Chondrocyte (in vitro differentiated cells): ENCODE data around the gene PFDN1. TPM values are rescaled to one million over a fixed set of nuclear protein-coding genes. Genes with fewer than 3 reads are reported as not detected.

Source experiments
- DNase-seq: peaks from one replicate; pipeline ENCODE4 v3.0.0; 2021; ENCODE audit warnings: mixed read lengths, low spot score
- H3K27ac Mint-ChIP-seq: one replicate; pipeline ENCODE4 v1.8.0; 2021; ENCODE audit warnings: mild to moderate bottlenecking, moderate library complexity, mixed read lengths; ENCODE audit not compliant: unreplicated experiment
- H3K27me3 Mint-ChIP-seq: 2 replicates; pipeline ENCODE4 v1.8.0; 2021; ENCODE audit warnings: low read depth, mixed read lengths
- H3K36me3 Mint-ChIP-seq: 2 replicates; pipeline ENCODE4 v1.8.0; 2021; ENCODE audit warnings: low read depth, mixed read lengths
- H3K4me1 Mint-ChIP-seq: 2 replicates; pipeline ENCODE4 v1.8.0; 2021; ENCODE audit warnings: low read depth, mild to moderate bottlenecking, mixed read lengths
- H3K4me3 Mint-ChIP-seq: one replicate; pipeline ENCODE4 v1.8.0; 2021; ENCODE audit warnings: mild to moderate bottlenecking, moderate library complexity, mixed read lengths; ENCODE audit not compliant: unreplicated experiment
- H3K9me3 Mint-ChIP-seq: 2 replicates; pipeline ENCODE4 v1.8.0; 2021; ENCODE audit warnings: low read depth, mixed read lengths
- total RNA-seq: library from RNA; stranded (reverse); gene quantifications from 3 replicates; pipeline ENCODE4 v1.2.1, GENCODE V29; 2021
- TF ChIP-seq, protein P1 (sequence below): fragments of 200-600 bp; sonication (generic); IDR thresholded peaks from 2 replicates; pipeline ENCODE4 v1.5.0; 2021; ENCODE audit warnings: antibody characterized with exemption, mild to moderate bottlenecking, moderate library complexity

PFDN1 gene
- total RNA-seq, 1 donor from 2014 or later, result 44.5 TPM

- no peaks in the 10 kb centered on the region for H3K9me3 Mint-ChIP-seq
- H3K27ac Mint-ChIP-seq, result no peak overlapping the region
- H3K4me3 Mint-ChIP-seq, result no peak overlapping the region
- TF ChIP-seq, protein P1, sequence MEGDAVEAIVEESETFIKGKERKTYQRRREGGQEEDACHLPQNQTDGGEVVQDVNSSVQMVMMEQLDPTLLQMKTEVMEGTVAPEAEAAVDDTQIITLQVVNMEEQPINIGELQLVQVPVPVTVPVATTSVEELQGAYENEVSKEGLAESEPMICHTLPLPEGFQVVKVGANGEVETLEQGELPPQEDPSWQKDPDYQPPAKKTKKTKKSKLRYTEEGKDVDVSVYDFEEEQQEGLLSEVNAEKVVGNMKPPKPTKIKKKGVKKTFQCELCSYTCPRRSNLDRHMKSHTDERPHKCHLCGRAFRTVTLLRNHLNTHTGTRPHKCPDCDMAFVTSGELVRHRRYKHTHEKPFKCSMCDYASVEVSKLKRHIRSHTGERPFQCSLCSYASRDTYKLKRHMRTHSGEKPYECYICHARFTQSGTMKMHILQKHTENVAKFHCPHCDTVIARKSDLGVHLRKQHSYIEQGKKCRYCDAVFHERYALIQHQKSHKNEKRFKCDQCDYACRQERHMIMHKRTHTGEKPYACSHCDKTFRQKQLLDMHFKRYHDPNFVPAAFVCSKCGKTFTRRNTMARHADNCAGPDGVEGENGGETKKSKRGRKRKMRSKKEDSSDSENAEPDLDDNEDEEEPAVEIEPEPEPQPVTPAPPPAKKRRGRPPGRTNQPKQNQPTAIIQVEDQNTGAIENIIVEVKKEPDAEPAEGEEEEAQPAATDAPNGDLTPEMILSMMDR, result no peak
- no peaks in the 10 kb centered on the region for H3K27me3 Mint-ChIP-seq
- H3K36me3 Mint-ChIP-seq, result no peaks in the 10 kb centered on the region
- DNase-seq, result no peak
- peaks cover 35% of the 10 kb centered on the region for H3K4me1 Mint-ChIP-seq
Measured at GRCh38 chr5:140305471-140305870, 2.6 kb upstream of the PFDN1 start.

DNA sequence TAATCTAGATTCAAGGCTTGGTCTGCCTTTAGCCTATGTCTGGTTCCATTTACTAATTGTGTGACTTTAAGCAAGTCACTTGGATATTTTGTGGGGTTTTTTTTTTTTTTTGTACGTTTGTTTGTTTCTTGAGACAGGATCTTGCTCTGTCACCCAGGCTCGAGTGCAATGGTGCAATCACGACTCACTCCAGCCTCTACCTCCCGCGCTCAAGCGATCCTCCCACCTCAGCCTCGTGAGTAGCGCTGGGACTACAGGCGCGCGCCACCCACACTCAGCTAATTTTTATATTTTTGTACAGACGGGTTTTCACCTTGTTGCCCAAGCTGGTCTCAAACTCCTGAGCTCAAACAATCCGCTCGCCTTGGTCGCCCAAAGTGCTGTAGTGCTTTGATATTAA, 1.1 kb upstream of the PFDN1 start:
- TF ChIP-seq, protein P1, result no peak
- Mint-ChIP-seq H3K9me3 (no peaks in the 10 kb centered on the region), H3K4me1 (peaks cover 32% of the 10 kb centered on the region), H3K27me3 (no peaks in the 10 kb centered on the region), H3K36me3 (peaks cover 2% of the 10 kb centered on the region), H3K4me3 (no peak overlapping the region), H3K27ac (no peak overlapping the region)
- DNase-seq, result no peak

- Mint-ChIP-seq H3K36me3 (peaks cover 3% of the 10 kb centered on the region), H3K4me1 (peaks cover 61% of the 10 kb centered on the region), H3K4me3 (no peak overlapping the region), H3K27me3 (no peaks in the 10 kb centered on the region), H3K27ac (peak overlapping the region; percentile 49), H3K9me3 (no peaks in the 10 kb centered on the region)
- TF ChIP-seq, protein P1, result no peak
- DNase-seq, result no peak
Measured at GRCh38 chr5:140301136-140301535, 1.8 kb downstream of the PFDN1 start.

GRCh38 chr5:140299056-140299455, 3.8 kb downstream of the PFDN1 start:
- H3K4me3 Mint-ChIP-seq, result no peak overlapping the region
- H3K27me3 Mint-ChIP-seq, result no peaks in the 10 kb centered on the region
- H3K36me3 Mint-ChIP-seq, result peaks cover 3% of the 10 kb centered on the region
- peaks cover 80% of the 10 kb centered on the region for H3K4me1 Mint-ChIP-seq
- no peaks in the 10 kb centered on the region for H3K9me3 Mint-ChIP-seq
- H3K27ac Mint-ChIP-seq, result peak overlapping the region; percentile 87
- DNase-seq, result no peak
- TF ChIP-seq, protein P1, result no peak

DNA sequence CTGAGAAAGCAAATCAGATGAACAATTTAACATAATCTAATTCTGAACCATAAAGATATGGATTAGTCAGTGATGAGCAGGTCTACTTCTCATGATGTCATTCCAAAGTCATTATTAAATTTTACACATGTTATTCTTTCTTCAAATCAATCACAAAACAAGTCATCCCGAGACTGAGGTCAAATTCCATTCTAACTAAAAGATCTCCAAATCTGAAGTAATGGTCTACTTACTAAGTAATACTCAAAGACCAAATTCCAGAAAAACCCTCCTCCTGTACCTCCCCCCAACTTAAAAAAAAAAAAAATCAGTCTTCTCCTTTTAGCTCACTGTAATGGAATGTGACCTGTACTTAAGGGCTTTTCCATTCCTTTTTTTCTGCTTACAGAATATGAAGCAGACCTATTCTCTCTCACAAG, 4.7 kb downstream of the PFDN1 start:
- H3K36me3 Mint-ChIP-seq, result peaks cover 3% of the 10 kb centered on the region
- H3K9me3 Mint-ChIP-seq, result no peaks in the 10 kb centered on the region
- DNase-seq, result no peak
- H3K27me3 Mint-ChIP-seq, result no peaks in the 10 kb centered on the region
- H3K27ac Mint-ChIP-seq, result peak overlapping the region; percentile 87
- peaks cover 84% of the 10 kb centered on the region for H3K4me1 Mint-ChIP-seq
- TF ChIP-seq, protein P1, result no peak
- H3K4me3 Mint-ChIP-seq, result peak overlapping the region; percentile 3
